HepG2 (cell line): ENCODE results near the gene MYL11. TPM values are rescaled to one million over a fixed set of nuclear protein-coding genes. Genes with fewer than 3 reads are reported as not detected.

Source experiments
- ADNP ChIP-seq: sonication (generic); formaldehyde crosslinking; IDR thresholded peaks from 2 replicates; pipeline ENCODE4 v1.4.0; 2020; ENCODE audit warnings: missing genetic modification reagents
- ARHGAP35 ChIP-seq: sonication (generic); formaldehyde crosslinking; IDR thresholded peaks from 2 replicates; pipeline ENCODE4 v1.9.0; 2022; ENCODE audit warnings: mild to moderate bottlenecking, inconsistent platforms, moderate library complexity, missing genetic modification reagents, borderline replicate concordance
- ATF7 ChIP-seq, 2 experiments: fragments of 450-650 bp in 1 of 2; sonication (generic) in 1 of 2; formaldehyde crosslinking in 1 of 2; IDR thresholded peaks; 2 replicates each; pipeline versions ENCODE4 v1.4.0 to v1.6.1; 2016 to 2020; ENCODE audit warnings: antibody characterized with exemption in 1 of 2, mild to moderate bottlenecking in 1 of 2, missing genetic modification reagents in 1 of 2
- FOXK1 ChIP-seq: sonication (generic); formaldehyde crosslinking; IDR thresholded peaks from 2 replicates; pipeline ENCODE4 v1.4.0; 2020; ENCODE audit warnings: low read depth, missing genetic modification reagents, borderline replicate concordance
- HES4 ChIP-seq: sonication (generic); formaldehyde crosslinking; IDR thresholded peaks from 2 replicates; pipeline ENCODE4 v1.9.0; 2021; ENCODE audit warnings: mild to moderate bottlenecking, missing genetic modification reagents, borderline replicate concordance
- MYPOP ChIP-seq: sonication (generic); formaldehyde crosslinking; IDR thresholded peaks from 2 replicates; pipeline ENCODE4 v1.8.1; 2023; ENCODE audit warnings: mild to moderate bottlenecking, moderate library complexity, missing genetic modification reagents
- NR3C1 ChIP-seq: sonication (generic); formaldehyde crosslinking; IDR thresholded peaks from 2 replicates; pipeline ENCODE4 v1.4.0; 2020; ENCODE audit warnings: missing genetic modification reagents
- PHF8 ChIP-seq: sonication (generic); formaldehyde crosslinking; IDR thresholded peaks from 2 replicates; pipeline ENCODE4 v1.5.0; 2020; ENCODE audit warnings: missing genetic modification reagents
- SMAD1 ChIP-seq: sonication (generic); formaldehyde crosslinking; IDR thresholded peaks from 2 replicates; pipeline ENCODE4 v1.4.0; 2020; ENCODE audit warnings: missing genetic modification reagents, low read depth, mild to moderate bottlenecking, borderline replicate concordance
- TSC22D2 ChIP-seq: sonication (generic); formaldehyde crosslinking; IDR thresholded peaks from 2 replicates; pipeline ENCODE4 v1.5.1; 2020; ENCODE audit warnings: missing genetic modification reagents, mild to moderate bottlenecking, borderline replicate concordance
- ZFP1 ChIP-seq: IDR thresholded peaks from 2 replicates; pipeline ENCODE4 v1.6.1; 2016
- ZNF275 ChIP-seq: sonication (generic); formaldehyde crosslinking; IDR thresholded peaks from 2 replicates; pipeline ENCODE4 v1.8.0; 2022; ENCODE audit warnings: missing genetic modification reagents, mild to moderate bottlenecking, inconsistent platforms, borderline replicate concordance
- ZNF331 ChIP-seq: sonication (generic); formaldehyde crosslinking; IDR thresholded peaks from 2 replicates; pipeline ENCODE4 v1.4.0; 2020; ENCODE audit warnings: missing genetic modification reagents
- ZNF547 ChIP-seq: sonication (generic); formaldehyde crosslinking; IDR thresholded peaks from 2 replicates; pipeline ENCODE4 v1.5.1; 2020; ENCODE audit warnings: mild to moderate bottlenecking, missing genetic modification reagents
- polyA plus RNA-seq, 8 experiments: library from polyadenylated mRNA; depleted of rRNA in 3 of 8; stranded (reverse) in 7 of 8; unstranded in 1 of 8; fragments of >200 nt; fragmentation: Illumina TruSeq in 4 of 8; extraction: Trizol in 4 of 8; gene quantifications; 2 replicates each; pipeline versions ENCODE4 v1.2.1 to v1.2.3, GENCODE V29; 2011 to 2016; ENCODE audit warnings: low read depth in 4 of 8, missing spikeins in 1 of 8, mixed read lengths in 1 of 8; ENCODE audit not compliant: insufficient read depth in 1 of 8
- total RNA-seq, 5 experiments: library from RNA; depleted of rRNA; stranded (reverse); fragments of >200 nt; fragmentation: Illumina TruSeq; extraction: Trizol; gene quantifications; 2 replicates each; pipeline ENCODE4 v1.2.3, GENCODE V29; 2016; ENCODE audit warnings: low read depth in 1 of 5
- TF ChIP-seq, protein P1 (sequence below): IDR thresholded peaks from 2 replicates; pipeline ENCODE4 v1.6.1; 2016; ENCODE audit warnings: low read depth, missing genetic modification reagents, missing compliant biosample characterization
- TF ChIP-seq, protein P2 (sequence below): sonication (generic); formaldehyde crosslinking; IDR thresholded peaks from 2 replicates; pipeline ENCODE4 v1.4.0; 2020; ENCODE audit warnings: missing genetic modification reagents
- TF ChIP-seq, protein P3 (sequence below): sonication (generic); IDR thresholded peaks from 2 replicates; pipeline ENCODE4 v1.6.1; 2016; ENCODE audit warnings: low read depth, borderline replicate concordance

Gene MYL11
- total and polyA plus RNA-seq, 2 of the 13 experiments (the other 11 are each of a cell fraction or from before 2014, with no cell fraction given): not detected

DNA sequence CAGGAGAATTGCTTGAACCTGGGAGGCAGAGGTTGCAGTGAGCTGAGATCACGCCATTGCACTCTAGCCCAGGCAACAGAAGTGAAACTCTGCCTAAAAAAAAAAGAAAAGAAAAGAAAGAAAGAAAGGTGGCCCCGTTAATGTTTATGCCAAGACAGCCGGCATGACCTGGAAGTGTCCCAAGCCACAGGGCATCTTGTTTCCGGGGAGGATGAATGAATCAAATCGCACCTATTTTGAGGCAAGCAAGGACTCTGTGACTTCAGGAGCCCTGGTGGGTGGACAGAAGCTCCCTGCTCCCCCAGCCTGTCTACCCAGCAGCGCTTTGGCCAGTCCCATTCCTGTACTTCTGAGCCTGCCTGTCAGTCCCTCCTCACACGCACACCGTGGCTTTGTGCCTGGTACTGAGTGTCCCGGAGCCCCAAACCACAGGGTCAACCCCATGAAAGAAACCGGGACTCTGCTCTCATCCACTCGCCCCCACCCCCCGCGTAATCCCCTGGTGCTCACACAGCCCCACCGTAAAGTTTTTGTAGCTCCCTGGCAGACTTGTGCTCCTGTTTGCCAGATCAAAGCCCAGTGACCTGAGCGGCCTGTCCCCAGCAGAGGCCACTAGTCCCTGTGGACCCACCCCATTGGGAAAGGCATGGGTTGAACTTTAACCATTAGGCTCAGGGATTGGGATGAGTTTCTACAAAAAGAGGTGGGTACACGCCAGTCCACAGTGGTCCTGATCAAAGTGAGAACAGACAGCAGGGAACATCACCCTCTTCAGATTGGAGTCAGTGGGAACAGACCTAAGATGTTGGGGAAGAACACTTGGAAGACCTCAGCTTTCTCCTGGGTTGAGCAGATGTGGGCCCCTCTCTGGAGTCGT is 38.8 kb upstream of the MYL11 start (continued):
- TF ChIP-seq, protein P1, sequence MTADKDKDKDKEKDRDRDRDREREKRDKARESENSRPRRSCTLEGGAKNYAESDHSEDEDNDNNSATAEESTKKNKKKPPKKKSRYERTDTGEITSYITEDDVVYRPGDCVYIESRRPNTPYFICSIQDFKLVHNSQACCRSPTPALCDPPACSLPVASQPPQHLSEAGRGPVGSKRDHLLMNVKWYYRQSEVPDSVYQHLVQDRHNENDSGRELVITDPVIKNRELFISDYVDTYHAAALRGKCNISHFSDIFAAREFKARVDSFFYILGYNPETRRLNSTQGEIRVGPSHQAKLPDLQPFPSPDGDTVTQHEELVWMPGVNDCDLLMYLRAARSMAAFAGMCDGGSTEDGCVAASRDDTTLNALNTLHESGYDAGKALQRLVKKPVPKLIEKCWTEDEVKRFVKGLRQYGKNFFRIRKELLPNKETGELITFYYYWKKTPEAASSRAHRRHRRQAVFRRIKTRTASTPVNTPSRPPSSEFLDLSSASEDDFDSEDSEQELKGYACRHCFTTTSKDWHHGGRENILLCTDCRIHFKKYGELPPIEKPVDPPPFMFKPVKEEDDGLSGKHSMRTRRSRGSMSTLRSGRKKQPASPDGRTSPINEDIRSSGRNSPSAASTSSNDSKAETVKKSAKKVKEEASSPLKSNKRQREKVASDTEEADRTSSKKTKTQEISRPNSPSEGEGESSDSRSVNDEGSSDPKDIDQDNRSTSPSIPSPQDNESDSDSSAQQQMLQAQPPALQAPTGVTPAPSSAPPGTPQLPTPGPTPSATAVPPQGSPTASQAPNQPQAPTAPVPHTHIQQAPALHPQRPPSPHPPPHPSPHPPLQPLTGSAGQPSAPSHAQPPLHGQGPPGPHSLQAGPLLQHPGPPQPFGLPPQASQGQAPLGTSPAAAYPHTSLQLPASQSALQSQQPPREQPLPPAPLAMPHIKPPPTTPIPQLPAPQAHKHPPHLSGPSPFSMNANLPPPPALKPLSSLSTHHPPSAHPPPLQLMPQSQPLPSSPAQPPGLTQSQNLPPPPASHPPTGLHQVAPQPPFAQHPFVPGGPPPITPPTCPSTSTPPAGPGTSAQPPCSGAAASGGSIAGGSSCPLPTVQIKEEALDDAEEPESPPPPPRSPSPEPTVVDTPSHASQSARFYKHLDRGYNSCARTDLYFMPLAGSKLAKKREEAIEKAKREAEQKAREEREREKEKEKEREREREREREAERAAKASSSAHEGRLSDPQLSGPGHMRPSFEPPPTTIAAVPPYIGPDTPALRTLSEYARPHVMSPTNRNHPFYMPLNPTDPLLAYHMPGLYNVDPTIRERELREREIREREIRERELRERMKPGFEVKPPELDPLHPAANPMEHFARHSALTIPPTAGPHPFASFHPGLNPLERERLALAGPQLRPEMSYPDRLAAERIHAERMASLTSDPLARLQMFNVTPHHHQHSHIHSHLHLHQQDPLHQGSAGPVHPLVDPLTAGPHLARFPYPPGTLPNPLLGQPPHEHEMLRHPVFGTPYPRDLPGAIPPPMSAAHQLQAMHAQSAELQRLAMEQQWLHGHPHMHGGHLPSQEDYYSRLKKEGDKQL (CRISPR knock-in tag): peak; percentile 60; the same call in 1 of the 2 replicates
- 0 out of 2 replicates have a peak, but pooled peaks have one; percentile 36 for TF ChIP-seq HES4 (CRISPR knock-in tag)
- peak; percentile 28; the same call in 1 of the 2 replicates for TF ChIP-seq TSC22D2 (CRISPR knock-in tag)
- TF ChIP-seq MYPOP (CRISPR knock-in tag): peak; percentile 75
- TF ChIP-seq ARHGAP35: no peak
- TF ChIP-seq, protein P2, sequence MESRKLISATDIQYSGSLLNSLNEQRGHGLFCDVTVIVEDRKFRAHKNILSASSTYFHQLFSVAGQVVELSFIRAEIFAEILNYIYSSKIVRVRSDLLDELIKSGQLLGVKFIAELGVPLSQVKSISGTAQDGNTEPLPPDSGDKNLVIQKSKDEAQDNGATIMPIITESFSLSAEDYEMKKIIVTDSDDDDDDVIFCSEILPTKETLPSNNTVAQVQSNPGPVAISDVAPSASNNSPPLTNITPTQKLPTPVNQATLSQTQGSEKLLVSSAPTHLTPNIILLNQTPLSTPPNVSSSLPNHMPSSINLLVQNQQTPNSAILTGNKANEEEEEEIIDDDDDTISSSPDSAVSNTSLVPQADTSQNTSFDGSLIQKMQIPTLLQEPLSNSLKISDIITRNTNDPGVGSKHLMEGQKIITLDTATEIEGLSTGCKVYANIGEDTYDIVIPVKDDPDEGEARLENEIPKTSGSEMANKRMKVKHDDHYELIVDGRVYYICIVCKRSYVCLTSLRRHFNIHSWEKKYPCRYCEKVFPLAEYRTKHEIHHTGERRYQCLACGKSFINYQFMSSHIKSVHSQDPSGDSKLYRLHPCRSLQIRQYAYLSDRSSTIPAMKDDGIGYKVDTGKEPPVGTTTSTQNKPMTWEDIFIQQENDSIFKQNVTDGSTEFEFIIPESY (CRISPR knock-in tag): peak; percentile 42; the same call in 1 of the 2 replicates
- 0 out of 2 replicates have a peak, but pooled peaks have one; percentile 5 for TF ChIP-seq ATF7 (IDR thresholded peaks at IDR 0.05)
- no peak for TF ChIP-seq ATF7 (CRISPR knock-in tag; IDR thresholded peaks at IDR 0.05)
- TF ChIP-seq ZNF275 (CRISPR knock-in tag): peak; percentile 42; the same call in 1 of the 2 replicates
- TF ChIP-seq FOXK1 (CRISPR knock-in tag): peak; percentile 37; the same call in 1 of the 2 replicates
- TF ChIP-seq, protein P3, sequence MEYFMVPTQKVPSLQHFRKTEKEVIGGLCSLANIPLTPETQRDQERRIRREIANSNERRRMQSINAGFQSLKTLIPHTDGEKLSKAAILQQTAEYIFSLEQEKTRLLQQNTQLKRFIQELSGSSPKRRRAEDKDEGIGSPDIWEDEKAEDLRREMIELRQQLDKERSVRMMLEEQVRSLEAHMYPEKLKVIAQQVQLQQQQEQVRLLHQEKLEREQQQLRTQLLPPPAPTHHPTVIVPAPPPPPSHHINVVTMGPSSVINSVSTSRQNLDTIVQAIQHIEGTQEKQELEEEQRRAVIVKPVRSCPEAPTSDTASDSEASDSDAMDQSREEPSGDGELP: peak; percentile 38; the same call in 1 of the 2 replicates
- TF ChIP-seq PHF8: peak; percentile 66; the same call in 1 of the 2 replicates
- peak; percentile 64; the same call in 1 of the 2 replicates for TF ChIP-seq ZNF331 (CRISPR knock-in tag)
- no peak for TF ChIP-seq ZNF547 (CRISPR knock-in tag)
- no peak for TF ChIP-seq SMAD1 (CRISPR knock-in tag)
- TF ChIP-seq ADNP: no peak
- no peak for TF ChIP-seq NR3C1 (CRISPR knock-in tag)
- peak; percentile 76; the same call in 1 of the 2 replicates for TF ChIP-seq ZFP1 (CRISPR knock-in tag)
